Measurements from ENCODE around the gene SMIM23.

SMIM23 gene

GRCh38 chr5:171797543-171797942 lies 11.9 kb downstream of the SMIM23 start:
- no peak for TF ChIP-seq CTBP1 (IDR thresholded peaks at IDR 0.05; ENCODE audit: borderline replicate concordance)
- no peak for TF ChIP-seq BHLHE40 (IDR thresholded peaks at IDR 0.05; ENCODE audit: borderline replicate concordance)
- TF ChIP-seq SUZ12 (IDR thresholded peaks at IDR 0.05) = no peak
- TF ChIP-seq ARNT (IDR thresholded peaks at IDR 0.05) = no peak
- no peak for TF ChIP-seq L3MBTL2 (conservative IDR thresholded peaks at IDR 0.05)
- TF ChIP-seq FOXA1 (IDR thresholded peaks at IDR 0.05) = no peak
- TF ChIP-seq ELF4 (IDR thresholded peaks at IDR 0.05) = no peak
- no peak for TF ChIP-seq HDGF (IDR thresholded peaks at IDR 0.05; ENCODE audit: borderline replicate concordance)
- no peak for TF ChIP-seq LEF1 (IDR thresholded peaks at IDR 0.05; ENCODE audit: borderline replicate concordance)
- TF ChIP-seq TARDBP (IDR thresholded peaks at IDR 0.05) = no peak
- DNase-seq (ENCODE audit: extremely low spot score) = no peak
- POLR2A ChIA-PET = no interaction called here
- CTCF ChIA-PET = no interaction called here

- no peak for TF ChIP-seq CTBP1 (IDR thresholded peaks at IDR 0.05; ENCODE audit: borderline replicate concordance)
- TF ChIP-seq SUZ12 (IDR thresholded peaks at IDR 0.05) = no peak
- TF ChIP-seq PKNOX1 (IDR thresholded peaks at IDR 0.05) = no peak
- no peak for TF ChIP-seq ZNF384 (IDR thresholded peaks at IDR 0.05)
- TF ChIP-seq FOXK2 (IDR thresholded peaks at IDR 0.05) = no peak
- TF ChIP-seq TARDBP (IDR thresholded peaks at IDR 0.05) = no peak
- TF ChIP-seq FOXA1 (IDR thresholded peaks at IDR 0.05) = no peak
- TF ChIP-seq BHLHE40 (IDR thresholded peaks at IDR 0.05; ENCODE audit: borderline replicate concordance) = no peak
- TF ChIP-seq HDGF (IDR thresholded peaks at IDR 0.05; ENCODE audit: borderline replicate concordance) = no peak
- TF ChIP-seq ELF4 (IDR thresholded peaks at IDR 0.05) = no peak
- TF ChIP-seq SP1 (IDR thresholded peaks at IDR 0.05) = no peak
- TF ChIP-seq NFRKB (IDR thresholded peaks at IDR 0.05) = no peak
- no peak for TF ChIP-seq L3MBTL2 (conservative IDR thresholded peaks at IDR 0.05)
- TF ChIP-seq ARNT (IDR thresholded peaks at IDR 0.05) = no peak
- ChIA-PET CTCF (interaction anchor here (0.6 kb wide), 1 partner anchor 202 kb away, joined by 3 read pairs; no protein-coding TSS in a partner anchor), POLR2A (no interaction called here)
- no peak for DNase-seq (ENCODE audit: extremely low spot score)
Measured at GRCh38 chr5:171798418-171798817, 12.8 kb downstream of the SMIM23 start.

- POLR2A ChIA-PET = no interaction called here
- CTCF ChIA-PET = no interaction called here
- no peak for DNase-seq (ENCODE audit: extremely low spot score)
- TF ChIP-seq LEF1 (IDR thresholded peaks at IDR 0.05; ENCODE audit: borderline replicate concordance) (no peak), HDGF (IDR thresholded peaks at IDR 0.05; ENCODE audit: borderline replicate concordance) (no peak), FOXK2 (IDR thresholded peaks at IDR 0.05) (no peak), FOXM1 (IDR thresholded peaks at IDR 0.05; ENCODE audit: borderline replicate concordance) (no peak), ELF4 (IDR thresholded peaks at IDR 0.05) (no peak), SP1 (IDR thresholded peaks at IDR 0.05) (no peak), ZNF384 (IDR thresholded peaks at IDR 0.05) (no peak), CTBP1 (IDR thresholded peaks at IDR 0.05; ENCODE audit: borderline replicate concordance) (no peak), FOXA1 (IDR thresholded peaks at IDR 0.05) (no peak)
Measured at GRCh38 chr5:171801839-171802238, 16.2 kb downstream of the SMIM23 start.

GRCh38 chr5:171805746-171806145 lies 20.1 kb downstream of the SMIM23 start:
- TF ChIP-seq FOXM1 (IDR thresholded peaks at IDR 0.05; ENCODE audit: borderline replicate concordance) = no peak
- ChIA-PET CTCF (no interaction called here), POLR2A (no interaction called here)
- no peak for DNase-seq (ENCODE audit: extremely low spot score)

- POLR2A ChIA-PET = no interaction called here
- DNase-seq (ENCODE audit: extremely low spot score) = peak; percentile 32
- TF ChIP-seq L3MBTL2 (conservative IDR thresholded peaks at IDR 0.05) (peak; percentile 80), CTBP1 (IDR thresholded peaks at IDR 0.05; ENCODE audit: borderline replicate concordance) (no peak)
- CTCF ChIA-PET = interaction anchor here (0.6 to 1.3 kb wide), 2 partner anchors 15 to 27 kb away, joined by 3 read pairs; no protein-coding TSS in a partner anchor
Measured at GRCh38 chr5:171806976-171807747, 21.5 kb downstream of the SMIM23 start.

GRCh38 chr5:171808453-171808852 lies 22.8 kb downstream of the SMIM23 start:
- no peak for TF ChIP-seq FOXK2 (IDR thresholded peaks at IDR 0.05)
- no peak for TF ChIP-seq ARNT (IDR thresholded peaks at IDR 0.05)
- no peak for TF ChIP-seq L3MBTL2 (conservative IDR thresholded peaks at IDR 0.05)
- TF ChIP-seq CTBP1 (IDR thresholded peaks at IDR 0.05; ENCODE audit: borderline replicate concordance) = no peak
- TF ChIP-seq NFRKB (IDR thresholded peaks at IDR 0.05) = no peak
- TF ChIP-seq FOXA1 (IDR thresholded peaks at IDR 0.05) = no peak
- TF ChIP-seq LEF1 (IDR thresholded peaks at IDR 0.05; ENCODE audit: borderline replicate concordance) = no peak
- DNase-seq (ENCODE audit: extremely low spot score) = no peak
- POLR2A ChIA-PET = no interaction called here
- CTCF ChIA-PET = no interaction called here

- CTCF ChIA-PET = no interaction called here
- TF ChIP-seq FOXM1 (IDR thresholded peaks at IDR 0.05; ENCODE audit: borderline replicate concordance) (no peak), LEF1 (IDR thresholded peaks at IDR 0.05; ENCODE audit: borderline replicate concordance) (no peak)
- POLR2A ChIA-PET = no interaction called here
- DNase-seq (ENCODE audit: extremely low spot score) = no peak
Measured at GRCh38 chr5:171808951-171809350, 23.3 kb downstream of the SMIM23 start.

- TF ChIP-seq NFRKB (IDR thresholded peaks at IDR 0.05) (no peak), FOXK2 (IDR thresholded peaks at IDR 0.05) (no peak), FOXA1 (IDR thresholded peaks at IDR 0.05) (no peak), LEF1 (IDR thresholded peaks at IDR 0.05; ENCODE audit: borderline replicate concordance) (no peak), ARNT (IDR thresholded peaks at IDR 0.05) (no peak), SUZ12 (IDR thresholded peaks at IDR 0.05) (no peak), SP1 (IDR thresholded peaks at IDR 0.05) (no peak), PKNOX1 (IDR thresholded peaks at IDR 0.05) (no peak), CTBP1 (IDR thresholded peaks at IDR 0.05; ENCODE audit: borderline replicate concordance) (no peak), BHLHE40 (IDR thresholded peaks at IDR 0.05; ENCODE audit: borderline replicate concordance) (no peak), HDGF (IDR thresholded peaks at IDR 0.05; ENCODE audit: borderline replicate concordance) (no peak), FOXM1 (IDR thresholded peaks at IDR 0.05; ENCODE audit: borderline replicate concordance) (no peak)
- POLR2A ChIA-PET = no interaction called here
- no peak for DNase-seq (ENCODE audit: extremely low spot score)
- CTCF ChIA-PET = interaction anchor here (0.7 kb wide), 1 partner anchor 21 kb away, joined by 3 read pairs; no protein-coding TSS in a partner anchor
Measured at GRCh38 chr5:171810227-171810626, 24.6 kb downstream of the SMIM23 start.

All from HEK293T (cell line).